ENCODE measurements around the gene GSG1L.

GSG1L gene

GRCh38 chr16:27784351-27785306, 278.9 kb downstream of the GSG1L start:
- no peak for DNase-seq

GRCh38 chr16:27781981-27782880, 281.3 kb downstream of the GSG1L start:
- no peak for DNase-seq

- no peak for DNase-seq
Measured at GRCh38 chr16:27781195-27781524, 282.4 kb downstream of the GSG1L start.

GRCh38 chr16:27780468-27781194, 282.9 kb downstream of the GSG1L start:
- no peak for DNase-seq

- no peak for DNase-seq
Measured at GRCh38 chr16:27779641-27780164, 283.8 kb downstream of the GSG1L start.

- DNase-seq: no peak
Measured at GRCh38 chr16:27778926-27779570, 284.5 kb downstream of the GSG1L start.

GRCh38 chr16:27778171-27778925, 285.2 kb downstream of the GSG1L start:
- no peak for DNase-seq

- DNase-seq: no peak
Measured at GRCh38 chr16:27777527-27777926, 286.0 kb downstream of the GSG1L start.

GRCh38 chr16:27776556-27777225, 286.8 kb downstream of the GSG1L start:
- no peak for DNase-seq

- DNase-seq: no peak
Measured at GRCh38 chr16:27775254-27775653, 288.3 kb downstream of the GSG1L start.

- no peak for DNase-seq
Measured at GRCh38 chr16:27774779-27775178, 288.7 kb downstream of the GSG1L start.

- no peak for DNase-seq
Measured at GRCh38 chr16:27773344-27773743, 290.2 kb downstream of the GSG1L start.

- DNase-seq: no peak
Measured at GRCh38 chr16:27772093-27772825, 291.3 kb downstream of the GSG1L start.

GRCh38 chr16:27771201-27771910, 292.2 kb downstream of the GSG1L start:
- DNase-seq: no peak

GRCh38 chr16:27770271-27771196, 293.0 kb downstream of the GSG1L start:
- DNase-seq: no peak

- DNase-seq: no peak
Measured at GRCh38 chr16:27769561-27770255, 293.8 kb downstream of the GSG1L start.

- DNase-seq: no peak
Measured at GRCh38 chr16:27768651-27769272, 294.8 kb downstream of the GSG1L start.
